Activated CD8-positive, alpha-beta T cell treated with anti-CD3 and anti-CD28 coated beads for 36 hours (primary cell): ENCODE measurements around the gene B3GNT8. TPM values are rescaled to one million over a fixed set of nuclear protein-coding genes. Genes with fewer than 3 reads are reported as not detected.
A peak's percentile ranks its signal among the peaks of the same experiment; 100 is the strongest.

ENCODE experiments used
- ATAC-seq: fragments of 200-7000 bp; cut with Tn5 transposase; one replicate; pipeline ENCODE4 v1.10.0; 2021; ENCODE audit warnings: mild to moderate bottlenecking, moderate library complexity
- CTCF ChIA-PET: fragments of 350-600 bp; sonication (Branson Sonifier 250); formaldehyde crosslinking; loops from one replicate; lab custom pipeline; 2021; ENCODE audit warnings: antibody characterized with exemption; lab: Charles Lee
- POLR2A ChIA-PET: fragments of 350-600 bp; sonication (Branson Sonifier 250); formaldehyde crosslinking; loops from one replicate; lab custom pipeline; 2021; ENCODE audit warnings: antibody characterized with exemption; lab: Charles Lee
- DNase-seq: peaks from one replicate; pipeline ENCODE4 v3.0.0-alpha.2; 2020
- H3K27ac Mint-ChIP-seq: one replicate; pipeline ENCODE4 v1.8.0; 2021; ENCODE audit warnings: mild to moderate bottlenecking, mixed read lengths
- H3K27me3 Mint-ChIP-seq: one replicate; pipeline ENCODE4 v1.8.0; 2021; ENCODE audit warnings: mixed read lengths
- H3K36me3 Mint-ChIP-seq: one replicate; pipeline ENCODE4 v1.8.0; 2021; ENCODE audit warnings: low read depth, mixed read lengths
- H3K4me1 Mint-ChIP-seq: one replicate; pipeline ENCODE4 v1.8.0; 2021; ENCODE audit warnings: low read depth, mixed read lengths
- H3K4me3 Mint-ChIP-seq: one replicate; pipeline ENCODE4 v1.8.0; 2021; ENCODE audit warnings: mild to moderate bottlenecking, moderate library complexity, mixed read lengths
- H3K9me3 Mint-ChIP-seq: one replicate; pipeline ENCODE4 v1.8.0; 2021; ENCODE audit warnings: mixed read lengths
- CTCF ChIP-seq: fragments of 200-600 bp; IDR thresholded peaks from one replicate; pipeline ENCODE4 v1.8.0; 2022; ENCODE audit warnings: antibody characterized with exemption, mild to moderate bottlenecking
- intact Hi-C: fragments of 100-400 bp; cut with micrococcal nuclease; formaldehyde crosslinking; loops from one replicate; pipeline ENCODE4 v1.10.0; 2022
- total RNA-seq, 2 experiments: library from RNA; stranded (reverse); gene quantifications; one replicate each; pipeline ENCODE4 v1.2.3, GENCODE V29; 2021

The B3GNT8 gene
- total RNA-seq, 2 experiments from 2014 or later = 0.59 to 1.1 TPM

GRCh38 chr19:41376241-41376997, 50.8 kb downstream of the B3GNT8 start, which contains the start of gene TMEM91:
TSS of gene TMEM91 (plus strand) at chr19:41376533. CDS start at chr19:41378310, 1,777 bp downstream.
- peaks cover 22% of the 10 kb centered on the region for H3K4me1 Mint-ChIP-seq
- ATAC-seq (peak; percentile 28), DNase-seq (no peak)
- no peaks in the 10 kb centered on the region for H3K27me3 Mint-ChIP-seq
- POLR2A ChIA-PET = interaction anchor here (0.7 to 3.2 kb wide), 3 partner anchors 10 to 59 kb away, joined by 3 to 11 read pairs (median 6); partner anchors contain the start of gene TGFB1
- intact Hi-C loops = no loop called here
- H3K4me3 Mint-ChIP-seq = peak within 1 kb of the TSS; percentile 60
- H3K9me3 Mint-ChIP-seq = no peaks in the 10 kb centered on the region
- H3K27ac Mint-ChIP-seq = peak within 1 kb of the TSS; percentile 20
- peaks cover 2% of the 10 kb centered on the region for H3K36me3 Mint-ChIP-seq
- TF ChIP-seq CTCF = no peak
- CTCF ChIA-PET = interaction anchor here (1.1 kb wide), 1 partner anchor 13 kb away, joined by 4 read pairs; the partner anchor contains the start of gene B9D2

Other genes with a start within 250 kb of the B3GNT8 start
- not detected for gene CYP2S1, start 234.2 kb downstream of the B3GNT8 start, total RNA-seq
- gene AXL, start 208.2 kb downstream of the B3GNT8 start, total RNA-seq = under 1 TPM; 0.36 to 0.50 TPM
- gene HNRNPUL1, start 163.0 kb downstream of the B3GNT8 start, total RNA-seq = 100 to 1,000 TPM; 257 to 259 TPM
- gene CCDC97, start 117.2 kb downstream of the B3GNT8 start, total RNA-seq = 10 to 100 TPM; 15.9 to 20.4 TPM
- 100 to 1,000 TPM; 112 to 123 TPM for gene TGFB1, start 73.5 kb downstream of the B3GNT8 start, total RNA-seq
- gene B9D2, start 63.2 kb downstream of the B3GNT8 start, total RNA-seq = 1 to 10 TPM; 3.1 to 5.1 TPM
- gene TMEM91, start 50.8 kb downstream of the B3GNT8 start, total RNA-seq = 1 to 10 TPM; 8.9 to 9.1 TPM
- 10 to 100 TPM; 46.6 to 47.0 TPM for gene EXOSC5, start 30.0 kb downstream of the B3GNT8 start, total RNA-seq
- gene BCKDHA, start 29.6 kb downstream of the B3GNT8 start, total RNA-seq = 10 to 100 TPM; 32.3 to 36.9 TPM
- gene DMAC2, start 12.5 kb upstream of the B3GNT8 start, total RNA-seq = 10 to 100 TPM; 47.6 to 51.5 TPM
- not detected for gene ERICH4, start 15.8 kb upstream of the B3GNT8 start, total RNA-seq
- 10 to 100 TPM; 17.7 to 19.8 TPM for gene CEACAM21, start 148.8 kb upstream of the B3GNT8 start, total RNA-seq
- gene CEACAM4, start 199.7 kb upstream of the B3GNT8 start, total RNA-seq = not detected